GM21515 (cell line): ENCODE data around the gene SLC66A1.

Experiments
- ATAC-seq: cut with Tn5 transposase; IDR thresholded peaks from one replicate; pipeline ENCODE4 v1.9.1; 2021; ENCODE audit not compliant: unreplicated experiment

The SLC66A1 gene

DNA sequence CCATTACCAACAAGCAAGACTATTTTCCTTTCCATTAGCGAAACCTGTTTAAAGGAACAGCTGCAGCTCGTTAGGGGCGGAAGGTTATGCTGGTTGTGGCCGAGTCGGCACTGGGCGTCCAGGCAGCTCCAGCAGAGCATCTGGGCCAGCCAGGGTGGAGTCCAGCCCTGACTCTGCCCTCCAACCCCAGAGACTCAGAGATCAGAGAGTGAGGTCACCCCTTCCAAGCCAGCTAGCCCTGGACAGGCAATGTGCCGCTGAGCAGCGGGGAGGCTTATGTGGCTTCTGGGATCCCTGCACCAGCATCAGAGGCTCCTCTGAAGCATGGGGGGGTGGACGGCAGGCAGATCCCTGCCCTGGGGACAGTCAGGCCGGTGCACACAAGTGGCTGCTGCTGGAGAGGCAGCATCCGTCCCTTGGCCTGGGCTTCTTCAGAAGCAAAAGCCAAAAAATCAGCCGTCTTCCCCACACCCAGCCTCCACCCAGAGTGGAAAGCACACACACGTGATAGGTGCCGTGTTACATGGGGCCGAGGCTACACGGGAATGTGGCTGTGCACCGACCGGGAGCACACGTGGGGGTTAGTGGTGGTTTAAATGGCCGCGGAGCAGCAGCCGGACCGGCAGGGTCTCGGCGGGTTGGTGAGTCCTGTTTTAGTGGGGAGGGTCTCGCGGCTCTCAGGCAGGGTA is 30.1 kb downstream of the SLC66A1 start:
- no peak for ATAC-seq

- no peak for ATAC-seq
Observed at GRCh38 chr1:19342894-19343616, 30.9 kb downstream of the SLC66A1 start.

DNA sequence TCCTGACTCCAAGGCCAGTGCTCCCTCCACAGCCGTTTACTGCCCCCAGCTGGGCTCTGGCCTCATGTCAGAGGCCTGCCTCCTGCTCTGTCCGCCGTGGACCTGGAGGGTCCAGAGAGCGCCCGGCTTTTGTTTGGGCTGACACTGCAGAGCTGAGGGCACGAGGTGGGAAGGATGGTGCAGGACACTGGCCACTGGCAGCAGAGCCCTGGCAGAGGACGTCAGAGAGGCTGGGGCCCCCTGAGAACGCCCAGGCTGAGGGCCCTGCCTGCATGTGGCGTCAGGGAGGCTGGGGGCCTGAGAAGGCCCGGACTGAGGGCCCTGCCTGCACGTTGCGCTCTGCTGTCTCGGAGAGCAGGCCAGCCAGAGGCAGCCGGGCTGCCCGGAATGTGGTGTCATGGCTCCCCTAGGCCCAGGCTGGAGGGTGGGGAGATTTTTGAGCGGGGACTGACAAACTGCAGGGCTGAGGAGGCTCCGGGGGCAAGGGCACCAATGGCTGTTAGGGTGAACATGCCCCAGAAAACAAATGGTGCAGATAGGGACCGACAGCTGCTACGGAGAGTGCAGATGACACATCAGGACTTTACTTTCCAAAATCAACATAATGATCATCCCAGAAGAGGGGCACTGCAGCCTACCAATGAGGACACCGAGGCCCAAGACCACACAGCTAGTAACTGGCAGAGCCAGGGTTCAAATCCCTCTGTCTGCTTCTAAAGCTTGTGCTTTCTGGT is 31.7 kb downstream of the SLC66A1 start:
- ATAC-seq = no peak

DNA sequence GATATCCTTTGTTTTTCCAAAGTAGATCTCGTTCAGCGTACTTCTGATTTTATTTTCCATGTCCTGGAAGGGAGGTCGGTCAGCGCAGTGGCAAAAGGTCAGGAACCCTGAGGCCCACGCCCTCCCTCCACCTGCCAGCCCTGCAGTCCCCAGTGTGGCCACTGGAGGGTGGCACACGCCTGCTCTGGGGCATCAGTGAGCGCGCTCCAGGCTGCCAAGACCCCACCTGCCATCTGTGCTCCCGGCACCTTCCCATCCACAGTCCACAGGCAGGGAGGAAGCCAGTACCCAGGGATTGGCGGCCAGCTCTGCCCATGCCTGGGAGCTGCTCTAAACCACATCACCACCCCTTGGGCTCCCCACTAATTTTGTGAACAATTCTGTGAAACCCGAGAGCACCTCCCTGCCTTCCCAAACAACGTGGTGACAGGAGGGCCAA is 32.3 kb downstream of the SLC66A1 start:
- ATAC-seq = no peak

DNA sequence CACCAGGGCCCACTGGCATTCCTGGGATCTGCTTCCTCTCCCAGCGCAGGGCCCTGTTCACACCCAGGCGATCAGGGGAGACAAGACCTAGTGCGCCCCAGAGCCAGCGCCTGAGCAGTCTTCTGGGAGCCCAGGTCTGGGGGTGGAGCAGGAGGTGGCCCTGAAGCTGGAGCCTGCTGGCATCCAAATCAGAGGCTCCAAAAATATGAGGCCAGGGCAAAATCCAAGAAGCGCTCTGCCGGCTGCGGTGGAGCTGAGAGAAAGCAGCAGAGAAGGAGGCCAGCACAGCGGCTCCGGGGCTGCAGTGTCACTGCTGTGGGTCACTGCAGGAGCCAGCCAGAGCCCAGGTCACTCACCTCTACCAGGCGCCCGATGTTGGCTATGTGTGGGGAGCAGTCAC is 32.7 kb downstream of the SLC66A1 start:
- ATAC-seq = no peak

- ATAC-seq = no peak
Observed at GRCh38 chr1:19345391-19345790, 33.3 kb downstream of the SLC66A1 start.

- ATAC-seq = no peak
Observed at GRCh38 chr1:19346026-19346425, 33.9 kb downstream of the SLC66A1 start.

DNA sequence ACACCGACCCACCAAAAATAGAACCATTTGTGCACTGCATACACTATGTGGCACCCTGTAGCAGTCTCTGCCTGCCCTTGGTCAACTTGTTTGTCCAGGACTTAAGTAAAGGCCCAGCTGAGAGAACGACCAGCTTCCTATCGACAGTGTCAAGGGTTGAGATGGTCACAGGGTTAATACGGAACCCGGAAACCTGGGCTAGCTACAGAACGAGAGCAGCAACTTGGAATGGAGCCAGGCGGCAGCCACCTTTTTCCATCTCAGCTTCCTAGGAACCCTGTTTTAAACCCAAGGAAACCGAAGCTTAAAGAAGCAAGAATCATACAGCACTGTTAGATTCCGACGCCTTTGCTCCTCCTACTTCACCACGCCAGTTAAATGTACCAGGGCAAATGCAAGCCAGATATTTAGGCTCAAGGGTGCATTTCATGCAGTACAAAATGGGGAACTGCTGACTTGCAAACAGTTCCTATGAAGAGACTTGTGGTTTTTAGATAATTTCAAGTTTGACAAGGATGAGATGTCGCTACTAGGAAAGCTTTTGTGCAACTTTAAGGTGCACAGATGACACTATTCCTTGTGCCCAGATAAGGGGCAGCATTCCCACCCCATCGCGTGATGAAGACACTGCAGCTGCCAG is 35.5 kb downstream of the SLC66A1 start:
- ATAC-seq = no peak

- ATAC-seq = no peak
Observed at GRCh38 chr1:19348441-19349198, 36.5 kb downstream of the SLC66A1 start.

DNA sequence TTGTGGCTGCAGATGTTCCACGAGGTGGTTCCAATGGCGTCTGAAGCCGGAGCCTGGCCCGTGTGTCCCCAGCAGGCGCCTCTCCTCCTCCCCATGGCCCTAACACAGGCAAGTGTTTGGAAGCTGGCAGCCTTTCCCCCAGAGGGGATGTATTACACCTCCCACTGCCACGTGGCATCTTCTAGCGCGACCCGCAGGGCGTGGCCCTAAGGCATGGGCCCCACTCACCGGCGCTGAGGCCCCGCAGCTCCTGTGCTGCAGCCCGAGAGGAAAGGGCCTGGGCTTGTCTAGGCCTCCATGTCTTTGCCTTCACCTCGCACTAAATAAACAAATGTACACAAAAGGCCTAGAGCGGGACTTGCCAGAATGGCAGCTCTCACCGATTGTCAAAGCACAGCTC is 37.9 kb downstream of the SLC66A1 start:
- no peak for ATAC-seq

DNA sequence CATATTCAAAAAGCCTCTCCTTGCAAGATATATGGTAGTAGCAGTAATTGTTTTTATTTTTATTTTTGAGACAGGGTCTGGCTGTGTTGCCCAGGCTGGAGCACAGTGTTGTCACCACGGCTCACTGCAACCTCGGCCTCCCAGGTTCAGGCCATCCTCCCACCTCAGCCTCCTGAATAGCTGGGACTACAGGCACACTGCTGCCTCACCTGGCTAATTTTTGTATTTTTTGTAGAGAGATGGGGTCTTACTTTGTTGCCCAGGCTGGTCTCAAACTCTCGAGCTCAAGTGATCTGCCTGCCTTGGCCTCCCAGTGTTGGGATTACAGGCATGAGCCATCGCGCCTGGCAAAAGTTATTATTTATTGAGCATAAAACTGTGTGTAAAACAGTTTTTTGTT is 38.4 kb downstream of the SLC66A1 start:
- ATAC-seq = no peak

DNA sequence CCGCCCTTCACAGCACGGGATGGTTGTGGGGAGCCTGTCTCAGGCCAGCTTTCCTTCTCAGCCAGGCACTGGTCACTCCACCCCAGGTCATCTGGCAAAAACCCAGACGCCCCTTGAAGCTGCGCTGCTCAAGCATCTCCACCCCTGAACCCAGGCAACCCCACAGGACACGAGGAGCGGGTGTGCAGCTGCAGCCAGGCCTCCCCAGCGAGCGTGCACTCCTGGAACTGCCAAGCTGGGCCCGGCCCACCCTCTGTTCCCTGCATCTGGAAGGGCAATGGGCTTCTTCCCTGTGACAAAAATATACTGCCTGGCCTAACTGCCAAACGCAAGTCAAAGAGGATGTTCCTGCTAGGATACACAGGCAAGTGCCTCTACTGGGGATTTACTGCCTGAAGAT is 39.7 kb downstream of the SLC66A1 start:
- no peak for ATAC-seq

DNA sequence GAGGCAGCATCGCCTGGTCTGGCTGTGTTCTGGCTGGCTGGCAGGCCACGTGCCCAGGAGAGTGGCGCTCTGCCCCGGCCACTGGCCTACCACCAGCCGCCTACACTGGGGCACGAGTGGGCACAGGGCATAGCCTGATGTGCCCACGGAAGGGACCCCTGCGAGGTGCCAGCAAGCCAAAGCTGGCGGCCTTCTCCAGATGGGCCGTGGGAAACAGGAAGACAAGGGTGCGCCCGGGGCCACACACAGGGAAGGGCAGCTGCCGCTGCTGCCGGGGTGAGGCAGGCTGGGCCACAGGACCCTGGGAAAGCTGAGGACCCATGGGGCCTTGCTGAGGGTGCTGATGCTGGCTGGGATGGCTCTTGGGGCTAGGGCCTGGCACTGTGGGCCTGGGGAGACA is 40.7 kb downstream of the SLC66A1 start:
- no peak for ATAC-seq

DNA sequence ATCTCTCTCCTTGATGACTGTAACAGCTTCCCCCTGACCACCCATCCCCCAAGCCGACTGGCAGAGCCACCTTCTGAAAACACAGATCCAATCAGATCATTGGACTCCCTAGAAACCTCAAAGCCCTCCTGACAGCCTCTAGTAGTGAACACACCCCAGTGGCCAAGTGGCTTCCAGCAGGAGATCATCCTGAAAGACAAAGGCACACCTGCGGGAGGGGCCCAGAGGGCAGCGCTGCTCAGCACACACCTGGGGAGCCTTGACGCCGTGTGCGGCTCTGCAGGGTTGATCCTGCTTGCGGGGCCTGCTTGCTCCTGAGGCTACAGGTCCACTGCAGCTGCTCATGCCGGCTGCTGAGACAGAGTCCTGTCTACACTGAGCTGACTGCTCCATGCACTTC is 41.5 kb downstream of the SLC66A1 start:
- ATAC-seq = no peak

DNA sequence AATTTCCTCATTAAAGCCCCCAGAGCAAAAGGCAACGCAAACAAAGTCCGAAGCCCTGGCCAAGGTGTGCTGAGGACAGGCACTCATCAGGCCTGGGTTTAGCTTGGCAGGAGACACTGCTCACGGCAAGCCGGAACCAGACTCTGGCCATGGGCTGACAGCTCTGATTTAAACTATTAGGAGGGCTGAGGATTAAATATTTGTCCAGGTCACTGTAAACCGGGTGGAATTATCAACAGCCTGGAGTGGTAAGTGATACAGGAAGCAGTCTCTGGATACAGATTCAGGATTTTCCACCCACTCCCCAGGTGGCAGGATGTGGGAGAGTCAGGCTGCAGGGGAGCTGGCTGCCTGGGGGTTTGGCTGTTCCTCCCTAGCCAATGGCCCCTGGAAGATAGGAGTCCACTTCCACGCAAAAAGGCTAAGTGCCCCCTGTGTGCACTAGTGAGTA is 42.4 kb downstream of the SLC66A1 start:
- no peak for ATAC-seq

GRCh38 chr1:19356266-19356665 is 44.1 kb downstream of the SLC66A1 start:
- no peak for ATAC-seq

GRCh38 chr1:19357299-19357986 is 45.3 kb downstream of the SLC66A1 start:
- no peak for ATAC-seq

DNA sequence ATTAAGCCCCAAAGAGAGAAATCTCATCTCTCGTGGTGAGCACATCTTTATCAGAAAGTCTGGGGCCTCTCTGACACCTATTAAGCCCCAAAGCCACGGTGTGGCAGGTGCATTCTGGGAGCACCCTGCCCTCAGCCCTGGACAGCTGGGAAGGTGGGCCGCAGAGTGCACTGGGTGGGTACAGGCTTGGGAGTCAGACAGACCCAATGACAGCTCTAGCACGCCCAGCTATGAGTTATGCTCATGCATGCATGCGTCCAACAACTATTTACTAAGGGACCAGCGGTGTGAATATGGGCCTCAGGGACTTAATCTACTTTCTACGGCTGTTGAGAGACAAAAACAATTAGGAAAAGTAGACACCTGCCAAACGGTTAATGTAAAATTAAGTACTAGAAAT is 46.6 kb downstream of the SLC66A1 start:
- ATAC-seq = no peak

DNA sequence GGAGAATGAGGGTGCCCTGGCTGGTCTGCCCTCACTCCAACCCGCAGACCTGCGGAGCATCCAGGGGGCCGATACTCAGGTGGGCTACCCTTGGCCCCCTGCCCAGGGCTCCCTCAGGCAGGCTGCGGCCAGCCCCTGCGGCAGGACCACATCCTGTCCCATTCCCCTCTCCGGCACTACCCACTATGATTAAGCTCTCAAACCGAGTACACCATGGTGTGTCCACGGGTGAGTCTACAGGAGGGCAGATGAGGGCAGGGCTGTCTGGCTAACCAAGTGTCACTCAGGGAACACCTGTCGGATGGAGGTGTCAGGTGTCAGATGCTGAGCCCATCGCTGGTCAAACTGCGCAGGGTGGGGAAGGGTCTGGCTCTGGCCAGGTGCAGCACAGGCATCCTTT is 47.2 kb downstream of the SLC66A1 start:
- no peak for ATAC-seq

- ATAC-seq = no peak
Observed at GRCh38 chr1:19360016-19360415, 47.9 kb downstream of the SLC66A1 start.
